GM19099 (cell line): ENCODE data around the gene GNB1.

Experiments used
- POLR2A ChIP-seq: IDR thresholded peaks from 3 replicates; pipeline ENCODE4 v1.6.1; 2011; ENCODE audit warnings: low read depth; ENCODE audit not compliant: insufficient read length; ENCODE audit errors: extremely low read depth

The GNB1 gene

GRCh38 chr1:1890506-1891348, at the start of gene GNB1:
Gene GNB1 (minus strand): TSS chr1:1891087. CDS start chr1:1825453, 65,634 bp downstream.
- peak; percentile 82 for TF ChIP-seq POLR2A

GRCh38 chr1:1940123-1940425, 49.2 kb upstream of the GNB1 start:
- TF ChIP-seq POLR2A, result no peak

- no peak for TF ChIP-seq POLR2A
These were observed 48.6 kb upstream of the GNB1 start for GRCh38 chr1:1939296-1940122.

GRCh38 chr1:1938613-1939295, 47.9 kb upstream of the GNB1 start:
- TF ChIP-seq POLR2A, result no peak

GRCh38 chr1:1938276-1938573, 47.3 kb upstream of the GNB1 start:
- TF ChIP-seq POLR2A, result no peak

- no peak for TF ChIP-seq POLR2A
These were observed 46.8 kb upstream of the GNB1 start for GRCh38 chr1:1937549-1938275.

GRCh38 chr1:1937061-1937460, 46.2 kb upstream of the GNB1 start:
- no peak for TF ChIP-seq POLR2A

GRCh38 chr1:1929639-1930545, 39.0 kb upstream of the GNB1 start:
- TF ChIP-seq POLR2A, result no peak

- TF ChIP-seq POLR2A, result no peak
These were observed 38.3 kb upstream of the GNB1 start for GRCh38 chr1:1929102-1929638.

GRCh38 chr1:1928231-1929101, 37.6 kb upstream of the GNB1 start:
- no peak for TF ChIP-seq POLR2A

- TF ChIP-seq POLR2A, result no peak
These were observed 36.9 kb upstream of the GNB1 start for GRCh38 chr1:1927751-1928150.

GRCh38 chr1:1926886-1927660, 36.2 kb upstream of the GNB1 start:
- no peak for TF ChIP-seq POLR2A
